ENCODE results near the gene SRGAP1.
A peak's percentile ranks its signal among the peaks of the same experiment; 100 is the strongest.
"Not testable (repeated sequence)": the region's sequence is repeated elsewhere in the genome, so short reads cannot be mapped to it uniquely, and the experiment has no call there.

The SRGAP1 gene

GRCh38 chr12:63842750-63843149, 1.8 kb upstream of the SRGAP1 start:
- not testable (repeated sequence) for H3K4me1 ChIP-seq (ENCODE audit: control insufficient read depth in 1 of 2, insufficient read depth in 2 of 2, low read length in 2 of 2); H4K12ac ChIP-seq (ENCODE audit: low read depth, low read length); H4K91ac ChIP-seq (ENCODE audit: low read depth, low read length); H3K27ac ChIP-seq (ENCODE audit: low read depth, low read length); H3K9me3 ChIP-seq (ENCODE audit: insufficient read depth, low read depth, low read length); H3K18ac ChIP-seq (ENCODE audit: low read length); H3K27me3 ChIP-seq (ENCODE audit: insufficient read depth, low read length); H3K4me2 ChIP-seq (ENCODE audit: low read length); H3K23ac ChIP-seq (ENCODE audit: low read length); H2AK5ac ChIP-seq (ENCODE audit: low read length); H3K4me3 ChIP-seq (ENCODE audit: low read depth, low read length); H4K8ac ChIP-seq (ENCODE audit: low read depth, low read length); H3K4ac ChIP-seq (ENCODE audit: low read depth, low read length); H2AFZ ChIP-seq (ENCODE audit: insufficient read depth, low read length, poor library complexity); H3K36me3 ChIP-seq (ENCODE audit: control insufficient read depth in 1 of 2, insufficient read depth in 2 of 2, low read length in 2 of 2); DNase-seq; H2BK12ac ChIP-seq (ENCODE audit: low read length); H2BK5ac ChIP-seq (ENCODE audit: low read depth, low read length, poor library complexity); H3K14ac ChIP-seq (ENCODE audit: low read length); H3K79me1 ChIP-seq (ENCODE audit: low read length); H3K79me2 ChIP-seq (ENCODE audit: control insufficient read depth, insufficient read depth, low read length, poor library complexity); H3K9ac ChIP-seq (ENCODE audit: low read length); H2BK120ac ChIP-seq (ENCODE audit: insufficient read depth, low read length, poor library complexity)
- WGBS (ENCODE audit: extremely low coverage, insufficient coverage, insufficient read length) = no CpG with 5 or more reads among the region's 17 CpGs

DNA sequence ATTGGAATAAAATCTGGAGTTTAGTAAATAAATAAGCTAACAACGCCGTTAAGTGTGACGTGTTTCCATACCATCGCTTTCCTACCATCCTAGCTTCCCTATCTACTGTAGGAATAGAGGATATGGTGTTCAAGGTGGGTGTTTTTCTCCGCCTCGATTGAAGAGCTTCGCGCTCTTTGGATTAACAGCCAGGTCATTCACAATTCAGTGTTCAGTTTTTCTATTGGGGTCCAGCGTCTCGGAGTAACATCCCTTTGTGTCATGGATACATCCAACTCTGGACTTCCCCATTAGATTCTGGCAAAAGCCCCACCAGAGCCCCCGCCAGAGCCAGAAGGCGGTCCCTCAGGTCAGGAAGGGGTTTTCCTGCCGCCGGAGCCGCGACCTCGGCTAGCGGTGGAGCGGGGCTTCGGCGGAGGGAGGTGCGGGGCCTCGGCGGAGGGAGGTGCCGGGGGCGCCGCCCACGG, 1.2 kb upstream of the SRGAP1 start:
- H4K12ac ChIP-seq (ENCODE audit: low read depth, low read length) = peak overlapping the region; percentile 27
- H2BK120ac ChIP-seq (ENCODE audit: insufficient read depth, low read length, poor library complexity) = no peak overlapping the region
- peaks cover 5% of the 10 kb centered on the region for H3K79me1 ChIP-seq (ENCODE audit: low read length)
- H2AFZ ChIP-seq (ENCODE audit: insufficient read depth, low read length, poor library complexity) = peak overlapping the region; percentile 59
- no peak overlapping the region for H3K23ac ChIP-seq (ENCODE audit: low read length)
- H3K36me3 ChIP-seq (ENCODE audit: control insufficient read depth in 1 of 2, insufficient read depth in 2 of 2, low read length in 2 of 2) = no peaks in the 10 kb centered on the region
- H3K18ac ChIP-seq (ENCODE audit: low read length) = no peak overlapping the region
- peak overlapping the region; percentile 94 for H3K4me3 ChIP-seq (ENCODE audit: low read depth, low read length)
- H3K4me2 ChIP-seq (ENCODE audit: low read length) = peak overlapping the region; percentile 94
- H3K14ac ChIP-seq (ENCODE audit: low read length) = no peak overlapping the region
- no peak overlapping the region for H2BK12ac ChIP-seq (ENCODE audit: low read length)
- no peak overlapping the region for H3K4ac ChIP-seq (ENCODE audit: low read depth, low read length)
- H3K4me1 ChIP-seq (ENCODE audit: control insufficient read depth in 1 of 2, insufficient read depth in 2 of 2, low read length in 2 of 2) = peaks cover 0 to 2% of the 10 kb centered on the region in 2 experiments
- H4K91ac ChIP-seq (ENCODE audit: low read depth, low read length) = no peak overlapping the region
- H2AK5ac ChIP-seq (ENCODE audit: low read length) = no peak overlapping the region
- DNase-seq = no peak
- no peaks in the 10 kb centered on the region for H3K9me3 ChIP-seq (ENCODE audit: insufficient read depth, low read depth, low read length)
- no peak overlapping the region for H3K9ac ChIP-seq (ENCODE audit: low read length)
- H3K27me3 ChIP-seq (ENCODE audit: insufficient read depth, low read length) = no peaks in the 10 kb centered on the region
- H4K8ac ChIP-seq (ENCODE audit: low read depth, low read length) = peak overlapping the region; percentile 63
- no CpG with 5 or more reads among the region's 28 CpGs for WGBS (ENCODE audit: extremely low coverage, insufficient coverage, insufficient read length)
- no peak overlapping the region for H3K27ac ChIP-seq (ENCODE audit: low read depth, low read length)
- no peak overlapping the region for H2BK5ac ChIP-seq (ENCODE audit: low read depth, low read length, poor library complexity)
- H3K79me2 ChIP-seq (ENCODE audit: control insufficient read depth, insufficient read depth, low read length, poor library complexity) = peaks cover 3% of the 10 kb centered on the region

- peak overlapping the region; percentile 36 for H3K14ac ChIP-seq (ENCODE audit: low read length)
- H4K12ac ChIP-seq (ENCODE audit: low read depth, low read length) = peak overlapping the region; percentile 27
- peak overlapping the region; percentile 52 for H4K8ac ChIP-seq (ENCODE audit: low read depth, low read length)
- H2BK120ac ChIP-seq (ENCODE audit: insufficient read depth, low read length, poor library complexity) = peak overlapping the region; percentile 14
- H3K23ac ChIP-seq (ENCODE audit: low read length) = no peak overlapping the region
- H3K79me2 ChIP-seq (ENCODE audit: control insufficient read depth, insufficient read depth, low read length, poor library complexity) = peaks cover 3% of the 10 kb centered on the region
- peak overlapping the region; percentile 94 for H3K4me3 ChIP-seq (ENCODE audit: low read depth, low read length)
- peak; percentile 93 to 97 for DNase-seq
- H3K36me3 ChIP-seq (ENCODE audit: control insufficient read depth in 1 of 2, insufficient read depth in 2 of 2, low read length in 2 of 2) = no peaks in the 10 kb centered on the region
- no peak overlapping the region for H3K4ac ChIP-seq (ENCODE audit: low read depth, low read length)
- no CpG with 5 or more reads among the region's 80 CpGs for WGBS (ENCODE audit: extremely low coverage, insufficient coverage, insufficient read length)
- no peaks in the 10 kb centered on the region for H3K9me3 ChIP-seq (ENCODE audit: insufficient read depth, low read depth, low read length)
- peak overlapping the region; percentile 94 for H3K4me2 ChIP-seq (ENCODE audit: low read length)
- H3K79me1 ChIP-seq (ENCODE audit: low read length) = peaks cover 5% of the 10 kb centered on the region
- no peak overlapping the region for H2AK5ac ChIP-seq (ENCODE audit: low read length)
- peak overlapping the region; percentile 28 for H4K91ac ChIP-seq (ENCODE audit: low read depth, low read length)
- H3K27ac ChIP-seq (ENCODE audit: low read depth, low read length) = peak overlapping the region; percentile 50
- H2BK12ac ChIP-seq (ENCODE audit: low read length) = peak overlapping the region; percentile 12
- peak overlapping the region; percentile 85 for H3K9ac ChIP-seq (ENCODE audit: low read length)
- peak overlapping the region; percentile 32 for H2BK5ac ChIP-seq (ENCODE audit: low read depth, low read length, poor library complexity)
- peak overlapping the region; percentile 6 for H3K18ac ChIP-seq (ENCODE audit: low read length)
- H3K27me3 ChIP-seq (ENCODE audit: insufficient read depth, low read length) = no peaks in the 10 kb centered on the region
- peaks cover 0 to 2% of the 10 kb centered on the region in 2 experiments for H3K4me1 ChIP-seq (ENCODE audit: control insufficient read depth in 1 of 2, insufficient read depth in 2 of 2, low read length in 2 of 2)
- H2AFZ ChIP-seq (ENCODE audit: insufficient read depth, low read length, poor library complexity) = peak overlapping the region; percentile 59
Observed at GRCh38 chr12:63843721-63844390, 644 bp upstream of the SRGAP1 start.

DNA sequence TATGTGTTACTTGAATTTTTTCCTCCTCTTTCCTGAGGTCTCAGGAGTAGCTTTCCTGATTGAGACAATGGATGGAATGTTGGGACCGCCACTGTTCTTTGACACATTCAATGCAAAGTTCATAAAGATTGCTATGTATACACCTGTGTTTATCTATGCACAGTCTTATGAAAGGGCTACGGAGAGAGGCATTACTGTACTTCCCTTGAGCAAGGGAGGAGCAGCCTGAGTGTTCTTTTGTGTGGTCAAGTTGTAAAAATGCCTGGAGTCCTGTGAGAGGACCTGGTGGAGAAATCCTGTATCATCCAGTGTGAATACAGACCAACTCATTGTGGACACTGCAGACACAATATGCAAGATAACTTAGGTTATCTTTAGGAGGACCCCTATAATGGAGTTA, 1.2 kb downstream of the SRGAP1 start:
- H3K9me3 ChIP-seq (ENCODE audit: insufficient read depth, low read depth, low read length) = no peaks in the 10 kb centered on the region
- peak in 1 of 2 donors; percentile 41 for DNase-seq
- H2BK12ac ChIP-seq (ENCODE audit: low read length) = no peak overlapping the region
- H3K79me2 ChIP-seq (ENCODE audit: control insufficient read depth, insufficient read depth, low read length, poor library complexity) = peaks cover 3% of the 10 kb centered on the region
- no peak overlapping the region for H2BK120ac ChIP-seq (ENCODE audit: insufficient read depth, low read length, poor library complexity)
- peaks cover 5% of the 10 kb centered on the region for H3K79me1 ChIP-seq (ENCODE audit: low read length)
- H4K91ac ChIP-seq (ENCODE audit: low read depth, low read length) = no peak overlapping the region
- no peak overlapping the region for H2BK5ac ChIP-seq (ENCODE audit: low read depth, low read length, poor library complexity)
- no peak overlapping the region for H4K12ac ChIP-seq (ENCODE audit: low read depth, low read length)
- no peak overlapping the region for H3K27ac ChIP-seq (ENCODE audit: low read depth, low read length)
- H3K4me2 ChIP-seq (ENCODE audit: low read length) = peak overlapping the region; percentile 5
- no peak overlapping the region for H3K4ac ChIP-seq (ENCODE audit: low read depth, low read length)
- no peak overlapping the region for H3K9ac ChIP-seq (ENCODE audit: low read length)
- H3K14ac ChIP-seq (ENCODE audit: low read length) = no peak overlapping the region
- H2AFZ ChIP-seq (ENCODE audit: insufficient read depth, low read length, poor library complexity) = no peak overlapping the region
- H3K27me3 ChIP-seq (ENCODE audit: insufficient read depth, low read length) = no peaks in the 10 kb centered on the region
- no peaks in the 10 kb centered on the region for H3K36me3 ChIP-seq (ENCODE audit: control insufficient read depth in 1 of 2, insufficient read depth in 2 of 2, low read length in 2 of 2)
- H3K18ac ChIP-seq (ENCODE audit: low read length) = no peak overlapping the region
- no peak overlapping the region for H2AK5ac ChIP-seq (ENCODE audit: low read length)
- no CpG with 5 or more reads among the region's 2 CpGs for WGBS (ENCODE audit: extremely low coverage, insufficient coverage, insufficient read length)
- H3K4me3 ChIP-seq (ENCODE audit: low read depth, low read length) = no peak overlapping the region
- H3K23ac ChIP-seq (ENCODE audit: low read length) = no peak overlapping the region
- no peak overlapping the region for H4K8ac ChIP-seq (ENCODE audit: low read depth, low read length)
- peaks cover 0 to 2% of the 10 kb centered on the region in 2 experiments for H3K4me1 ChIP-seq (ENCODE audit: control insufficient read depth in 1 of 2, insufficient read depth in 2 of 2, low read length in 2 of 2)
